CD1c-positive myeloid dendritic cell (primary cell): ENCODE results near the gene IFIT1B.
"Not testable (repeated sequence)": the region's sequence is repeated elsewhere in the genome, so short reads cannot be mapped to it uniquely, and the experiment has no call there.

Source experiments
- DNase-seq: peaks from one replicate; pipeline ENCODE4 v3.0.0-alpha.2; 2016; ENCODE audit errors: extremely low spot score

Gene IFIT1B

GRCh38 chr10:89384474-89385340, 6.9 kb downstream of the IFIT1B start:
- DNase-seq, result peak; percentile 75

GRCh38 chr10:89388806-89389205, 10.9 kb downstream of the IFIT1B start:
- DNase-seq, result no peak

GRCh38 chr10:89389254-89389653, 11.4 kb downstream of the IFIT1B start:
- peak; percentile 11 for DNase-seq

GRCh38 chr10:89390476-89391225, 12.8 kb downstream of the IFIT1B start:
- DNase-seq, result no peak

GRCh38 chr10:89391226-89391576, 13.3 kb downstream of the IFIT1B start:
- DNase-seq, result not testable (repeated sequence)

- peak; percentile 69 for DNase-seq
Measured at GRCh38 chr10:89391907-89392756, 14.3 kb downstream of the IFIT1B start, which contains the start of gene IFIT1. Gene IFIT1, plus strand, starts transcription at chr10:89392623. Its CDS starts 90 bp downstream, at chr10:89392713.

GRCh38 chr10:89392974-89393373, 15.1 kb downstream of the IFIT1B start:
- DNase-seq, result no peak

- DNase-seq, result no peak
Measured at GRCh38 chr10:89393898-89394297, 16.0 kb downstream of the IFIT1B start.

GRCh38 chr10:89395141-89395540, 17.3 kb downstream of the IFIT1B start:
- no peak for DNase-seq

- DNase-seq, result no peak
Measured at GRCh38 chr10:89398003-89398749, 20.3 kb downstream of the IFIT1B start.

GRCh38 chr10:89399956-89400355, 22.1 kb downstream of the IFIT1B start:
- no peak for DNase-seq

- no peak for DNase-seq
Measured at GRCh38 chr10:89403043-89403442, 25.2 kb downstream of the IFIT1B start.

- DNase-seq, result no peak
Measured at GRCh38 chr10:89404104-89405047, 26.5 kb downstream of the IFIT1B start.

GRCh38 chr10:89406178-89406577, 28.3 kb downstream of the IFIT1B start:
- DNase-seq, result not testable (repeated sequence)

GRCh38 chr10:89407792-89408191, 29.9 kb downstream of the IFIT1B start:
- not testable (repeated sequence) for DNase-seq

GRCh38 chr10:89409282-89409681, 31.4 kb downstream of the IFIT1B start:
- DNase-seq, result not testable (repeated sequence)

- not testable (repeated sequence) for DNase-seq
Measured at GRCh38 chr10:89410551-89410950, 32.7 kb downstream of the IFIT1B start.

- not testable (repeated sequence) for DNase-seq
Measured at GRCh38 chr10:89411135-89411534, 33.3 kb downstream of the IFIT1B start.

GRCh38 chr10:89412276-89412675, 34.4 kb downstream of the IFIT1B start:
- DNase-seq, result peak; percentile 17

- no peak for DNase-seq
Measured at GRCh38 chr10:89413398-89413912, 35.6 kb downstream of the IFIT1B start.
